Activated CD8-positive, alpha-beta T cell treated with anti-CD3 and anti-CD28 coated beads for 36 hours (primary cell): ENCODE results near the gene P4HA1. TPM values are rescaled to one million over a fixed set of nuclear protein-coding genes. Genes with fewer than 3 reads are reported as not detected.

Source experiments
- ATAC-seq: fragments of 200-7000 bp; cut with Tn5 transposase; one replicate; pipeline ENCODE4 v1.10.0; 2021; ENCODE audit warnings: mild to moderate bottlenecking, moderate library complexity
- CTCF ChIA-PET: fragments of 350-600 bp; sonication (Branson Sonifier 250); formaldehyde crosslinking; loops from one replicate; lab custom pipeline; 2021; ENCODE audit warnings: antibody characterized with exemption; lab: Charles Lee
- POLR2A ChIA-PET: fragments of 350-600 bp; sonication (Branson Sonifier 250); formaldehyde crosslinking; loops from one replicate; lab custom pipeline; 2021; ENCODE audit warnings: antibody characterized with exemption; lab: Charles Lee
- DNase-seq: peaks from one replicate; pipeline ENCODE4 v3.0.0-alpha.2; 2020
- H3K27ac Mint-ChIP-seq: one replicate; pipeline ENCODE4 v1.8.0; 2021; ENCODE audit warnings: mild to moderate bottlenecking, mixed read lengths
- H3K27me3 Mint-ChIP-seq: one replicate; pipeline ENCODE4 v1.8.0; 2021; ENCODE audit warnings: mixed read lengths
- H3K36me3 Mint-ChIP-seq: one replicate; pipeline ENCODE4 v1.8.0; 2021; ENCODE audit warnings: low read depth, mixed read lengths
- H3K4me1 Mint-ChIP-seq: one replicate; pipeline ENCODE4 v1.8.0; 2021; ENCODE audit warnings: low read depth, mixed read lengths
- H3K4me3 Mint-ChIP-seq: one replicate; pipeline ENCODE4 v1.8.0; 2021; ENCODE audit warnings: mild to moderate bottlenecking, moderate library complexity, mixed read lengths
- H3K9me3 Mint-ChIP-seq: one replicate; pipeline ENCODE4 v1.8.0; 2021; ENCODE audit warnings: mixed read lengths
- intact Hi-C: fragments of 100-400 bp; cut with micrococcal nuclease; formaldehyde crosslinking; loops from one replicate; pipeline ENCODE4 v1.10.0; 2022
- total RNA-seq, 2 experiments: library from RNA; stranded (reverse); gene quantifications; one replicate each; pipeline ENCODE4 v1.2.3, GENCODE V29; 2021
- TF ChIP-seq, protein P1 (sequence below): fragments of 200-600 bp; IDR thresholded peaks from one replicate; pipeline ENCODE4 v1.8.0; 2022; ENCODE audit warnings: antibody characterized with exemption, mild to moderate bottlenecking

The P4HA1 gene
- total RNA-seq, 2 experiments from 2014 or later = 72.2 to 72.3 TPM

DNA sequence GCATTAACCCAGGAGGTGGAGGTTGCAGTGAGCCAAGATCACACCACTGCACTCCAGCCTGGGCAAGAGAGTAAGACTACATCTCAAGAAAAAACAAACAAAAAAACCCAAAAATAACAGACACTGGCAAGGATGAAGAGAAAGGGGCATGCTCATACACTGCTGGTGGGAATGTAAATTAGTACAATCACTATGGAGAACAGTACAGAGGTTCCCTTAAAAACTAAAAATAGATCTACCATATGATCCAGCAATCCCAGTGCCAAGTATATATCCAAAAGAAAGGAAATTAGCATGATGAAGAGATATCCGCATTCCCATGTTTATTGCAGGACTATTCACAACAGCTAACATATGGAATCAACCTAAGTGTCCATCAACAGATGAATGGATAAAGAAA, 75.6 kb downstream of the P4HA1 start:
- H3K27ac Mint-ChIP-seq = no peak overlapping the region
- no peak for ATAC-seq
- intact Hi-C loops = no loop called here
- CTCF ChIA-PET = no interaction called here
- peaks cover 40% of the 10 kb centered on the region for H3K4me1 Mint-ChIP-seq
- H3K4me3 Mint-ChIP-seq = no peak overlapping the region
- no peak for DNase-seq
- POLR2A ChIA-PET = no interaction called here
- TF ChIP-seq, protein P1, sequence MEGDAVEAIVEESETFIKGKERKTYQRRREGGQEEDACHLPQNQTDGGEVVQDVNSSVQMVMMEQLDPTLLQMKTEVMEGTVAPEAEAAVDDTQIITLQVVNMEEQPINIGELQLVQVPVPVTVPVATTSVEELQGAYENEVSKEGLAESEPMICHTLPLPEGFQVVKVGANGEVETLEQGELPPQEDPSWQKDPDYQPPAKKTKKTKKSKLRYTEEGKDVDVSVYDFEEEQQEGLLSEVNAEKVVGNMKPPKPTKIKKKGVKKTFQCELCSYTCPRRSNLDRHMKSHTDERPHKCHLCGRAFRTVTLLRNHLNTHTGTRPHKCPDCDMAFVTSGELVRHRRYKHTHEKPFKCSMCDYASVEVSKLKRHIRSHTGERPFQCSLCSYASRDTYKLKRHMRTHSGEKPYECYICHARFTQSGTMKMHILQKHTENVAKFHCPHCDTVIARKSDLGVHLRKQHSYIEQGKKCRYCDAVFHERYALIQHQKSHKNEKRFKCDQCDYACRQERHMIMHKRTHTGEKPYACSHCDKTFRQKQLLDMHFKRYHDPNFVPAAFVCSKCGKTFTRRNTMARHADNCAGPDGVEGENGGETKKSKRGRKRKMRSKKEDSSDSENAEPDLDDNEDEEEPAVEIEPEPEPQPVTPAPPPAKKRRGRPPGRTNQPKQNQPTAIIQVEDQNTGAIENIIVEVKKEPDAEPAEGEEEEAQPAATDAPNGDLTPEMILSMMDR = no peak
- H3K9me3 Mint-ChIP-seq = no peaks in the 10 kb centered on the region
- peaks cover 59% of the 10 kb centered on the region for H3K36me3 Mint-ChIP-seq
- H3K27me3 Mint-ChIP-seq = no peaks in the 10 kb centered on the region

DNA sequence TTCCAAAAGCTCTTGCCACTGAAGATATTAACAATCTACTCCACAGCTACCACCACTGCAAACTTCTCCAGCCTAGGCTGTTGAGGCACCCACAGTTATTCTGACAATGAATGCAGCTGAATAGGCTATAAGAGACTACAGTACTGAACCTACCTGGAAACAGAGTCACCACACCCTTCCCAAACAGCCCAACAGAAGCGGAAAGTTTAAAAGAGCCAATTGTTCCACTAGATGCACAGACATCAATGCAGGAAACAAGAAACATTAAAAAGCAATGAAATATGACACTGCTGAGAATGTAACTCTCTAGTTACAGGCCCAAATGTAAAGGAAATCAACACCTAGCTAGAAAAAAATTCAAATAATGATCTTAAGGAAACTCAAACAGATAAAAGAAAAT, 77.6 kb downstream of the P4HA1 start:
- TF ChIP-seq, protein P1 = no peak
- Mint-ChIP-seq H3K4me1 (peaks cover 34% of the 10 kb centered on the region), H3K36me3 (peaks cover 55% of the 10 kb centered on the region), H3K27ac (no peak overlapping the region), H3K9me3 (no peaks in the 10 kb centered on the region), H3K27me3 (no peaks in the 10 kb centered on the region), H3K4me3 (no peak overlapping the region)
- ChIA-PET CTCF (no interaction called here), POLR2A (no interaction called here)
- ATAC-seq = no peak
- DNase-seq = no peak
- intact Hi-C loops = no loop called here

DNA sequence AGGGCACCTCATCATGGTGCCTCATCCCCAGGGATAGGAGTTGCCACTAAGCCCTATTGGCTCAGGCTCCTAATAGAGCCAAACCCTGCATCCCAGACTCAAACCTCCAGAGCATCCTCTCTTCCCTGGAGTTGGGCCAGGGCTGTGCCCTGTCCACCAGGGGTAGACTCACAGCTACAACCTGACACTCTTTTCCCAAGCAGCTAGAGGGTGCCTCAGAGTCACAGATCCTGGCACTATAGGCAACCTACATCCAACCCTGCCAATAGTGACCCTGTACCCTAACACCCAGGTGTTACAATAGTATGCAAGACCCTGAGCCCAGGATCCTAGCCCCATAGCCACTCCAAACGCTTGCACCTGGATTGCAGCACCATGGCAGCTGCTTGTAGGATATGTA, 78.0 kb downstream of the P4HA1 start:
- POLR2A ChIA-PET = no interaction called here
- DNase-seq (no peak), ATAC-seq (no peak)
- H3K4me3 Mint-ChIP-seq = no peak overlapping the region
- TF ChIP-seq, protein P1 = no peak
- peaks cover 55% of the 10 kb centered on the region for H3K36me3 Mint-ChIP-seq
- H3K4me1 Mint-ChIP-seq = peaks cover 31% of the 10 kb centered on the region
- CTCF ChIA-PET = no interaction called here
- no peaks in the 10 kb centered on the region for H3K27me3 Mint-ChIP-seq
- no peak overlapping the region for H3K27ac Mint-ChIP-seq
- no peaks in the 10 kb centered on the region for H3K9me3 Mint-ChIP-seq
- intact Hi-C loops = no loop called here

- Mint-ChIP-seq H3K4me1 (peaks cover 25% of the 10 kb centered on the region), H3K36me3 (peaks cover 53% of the 10 kb centered on the region), H3K27me3 (no peaks in the 10 kb centered on the region), H3K4me3 (no peak overlapping the region), H3K9me3 (no peaks in the 10 kb centered on the region), H3K27ac (no peak overlapping the region)
- TF ChIP-seq, protein P1 = no peak
- CTCF ChIA-PET = no interaction called here
- POLR2A ChIA-PET = no interaction called here
- DNase-seq = no peak
- ATAC-seq = no peak
- intact Hi-C loops = no loop called here
These were observed 78.6 kb downstream of the P4HA1 start for GRCh38 chr10:73017955-73018480.

DNA sequence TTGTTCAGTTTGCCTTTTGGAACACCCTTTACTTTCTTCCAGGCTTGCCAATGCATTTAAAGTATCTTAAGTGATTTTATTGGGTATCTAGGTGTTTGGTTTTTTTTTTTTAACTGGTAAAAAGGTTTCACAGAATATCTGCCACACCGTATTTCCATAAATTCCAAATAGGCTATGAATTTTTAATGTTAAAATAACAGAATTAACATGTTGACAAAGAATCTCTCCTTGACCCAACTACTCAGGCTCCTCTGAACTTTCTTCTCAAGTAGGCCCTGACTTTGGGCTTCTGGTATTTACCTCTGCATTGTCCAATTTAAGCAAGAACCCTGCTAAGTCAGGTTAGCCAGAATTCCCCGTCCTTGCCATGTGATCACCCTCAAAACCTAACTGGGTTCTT, 80.9 kb downstream of the P4HA1 start:
- CTCF ChIA-PET = no interaction called here

More for the DNA sequence above, 80.9 kb downstream of the P4HA1 start:
- ATAC-seq (no peak), DNase-seq (no peak)
- Mint-ChIP-seq H3K27me3 (no peaks in the 10 kb centered on the region), H3K9me3 (no peaks in the 10 kb centered on the region), H3K4me3 (no peak overlapping the region), H3K27ac (no peak overlapping the region), H3K36me3 (peaks cover 45% of the 10 kb centered on the region), H3K4me1 (peaks cover 12% of the 10 kb centered on the region)
- TF ChIP-seq, protein P1 = no peak
- POLR2A ChIA-PET = no interaction called here
- intact Hi-C loops = no loop called here
